AG09319 (cell line): ENCODE data around the gene SCN5A.

Source experiments
- DNase-seq: peaks from one replicate; pipeline ENCODE4 v3.0.0-alpha.2; 2010; ENCODE audit warnings: low read depth; ENCODE audit errors: extremely low read depth
- TF ChIP-seq, protein P1 (sequence below): IDR thresholded peaks from 2 replicates; pipeline ENCODE4 v1.5.1; 2011; ENCODE audit warnings: low read depth, mild to moderate bottlenecking, inconsistent platforms, low read length, moderate library complexity

SCN5A gene

GRCh38 chr3:38647217-38647970, 2.1 kb downstream of the SCN5A start:
- DNase-seq = no peak
- TF ChIP-seq, protein P1, sequence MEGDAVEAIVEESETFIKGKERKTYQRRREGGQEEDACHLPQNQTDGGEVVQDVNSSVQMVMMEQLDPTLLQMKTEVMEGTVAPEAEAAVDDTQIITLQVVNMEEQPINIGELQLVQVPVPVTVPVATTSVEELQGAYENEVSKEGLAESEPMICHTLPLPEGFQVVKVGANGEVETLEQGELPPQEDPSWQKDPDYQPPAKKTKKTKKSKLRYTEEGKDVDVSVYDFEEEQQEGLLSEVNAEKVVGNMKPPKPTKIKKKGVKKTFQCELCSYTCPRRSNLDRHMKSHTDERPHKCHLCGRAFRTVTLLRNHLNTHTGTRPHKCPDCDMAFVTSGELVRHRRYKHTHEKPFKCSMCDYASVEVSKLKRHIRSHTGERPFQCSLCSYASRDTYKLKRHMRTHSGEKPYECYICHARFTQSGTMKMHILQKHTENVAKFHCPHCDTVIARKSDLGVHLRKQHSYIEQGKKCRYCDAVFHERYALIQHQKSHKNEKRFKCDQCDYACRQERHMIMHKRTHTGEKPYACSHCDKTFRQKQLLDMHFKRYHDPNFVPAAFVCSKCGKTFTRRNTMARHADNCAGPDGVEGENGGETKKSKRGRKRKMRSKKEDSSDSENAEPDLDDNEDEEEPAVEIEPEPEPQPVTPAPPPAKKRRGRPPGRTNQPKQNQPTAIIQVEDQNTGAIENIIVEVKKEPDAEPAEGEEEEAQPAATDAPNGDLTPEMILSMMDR = no peak

GRCh38 chr3:38646630-38647029, 2.9 kb downstream of the SCN5A start:
- TF ChIP-seq, protein P1 = peak; percentile 32
- DNase-seq = no peak

DNA sequence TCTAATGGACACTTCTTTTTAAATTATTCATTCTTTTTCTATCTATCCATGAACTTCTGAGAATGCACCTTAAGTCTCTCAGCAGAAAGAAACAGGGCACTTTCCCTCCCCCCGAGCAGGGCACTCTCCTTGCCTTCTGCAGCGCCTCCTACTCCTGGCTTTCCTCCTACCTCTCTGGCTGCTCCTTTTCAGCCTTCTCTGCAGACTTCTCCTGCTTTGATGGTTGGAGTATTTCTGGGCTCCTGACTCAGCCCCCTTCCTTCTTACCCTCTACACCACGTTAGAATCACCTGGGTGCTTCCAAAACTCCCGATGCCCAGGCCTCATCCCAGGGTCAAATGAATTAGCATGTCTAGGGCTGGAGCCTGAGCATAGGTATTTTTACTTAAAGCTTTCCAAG, 3.4 kb downstream of the SCN5A start:
- DNase-seq = no peak

GRCh38 chr3:38645601-38646000, 3.9 kb downstream of the SCN5A start:
- TF ChIP-seq, protein P1 = no peak
- DNase-seq = no peak

More for the DNA sequence above, 3.4 kb downstream of the SCN5A start:
- TF ChIP-seq, protein P1 = no peak

DNA sequence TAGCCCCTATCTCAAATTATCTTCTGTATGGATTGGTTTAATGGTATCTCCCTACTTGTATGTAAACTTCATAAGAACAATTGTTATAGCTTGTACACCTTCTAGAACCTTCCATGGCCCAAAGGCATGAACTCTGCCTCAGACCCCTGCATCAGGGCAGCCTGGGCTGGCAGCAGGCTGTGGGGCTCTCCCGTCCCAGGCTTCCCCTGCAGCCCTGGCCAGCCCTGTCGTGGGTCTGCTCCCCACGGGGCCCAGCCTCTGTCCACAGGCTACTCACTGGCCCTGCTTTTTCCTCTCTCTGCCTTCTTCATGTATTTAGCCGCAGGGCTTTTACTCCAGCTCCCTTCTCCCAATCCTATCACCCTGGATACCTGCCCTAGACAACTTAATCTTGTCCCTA, 4.4 kb downstream of the SCN5A start:
- TF ChIP-seq, protein P1 = no peak
- DNase-seq = no peak

DNA sequence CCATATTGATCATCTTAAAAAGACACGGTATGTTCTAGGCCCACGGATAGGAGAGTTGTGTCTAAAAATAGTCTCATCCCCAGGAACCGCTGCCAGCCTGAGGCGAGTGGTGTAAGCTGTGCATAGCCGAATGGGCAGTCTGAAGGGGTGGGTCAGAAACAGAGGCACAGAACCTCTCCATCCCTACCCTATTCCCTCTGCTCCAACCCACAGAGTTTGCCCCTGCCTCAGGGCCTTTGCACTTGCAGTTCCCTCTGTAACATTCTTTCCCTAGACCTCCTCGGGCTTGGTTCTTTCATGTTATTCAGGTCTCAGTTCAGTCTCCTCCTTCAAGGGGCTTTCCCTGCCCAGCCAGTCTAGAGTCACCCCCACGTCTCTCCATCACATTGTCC, 4.8 kb downstream of the SCN5A start:
- TF ChIP-seq, protein P1 = no peak
- no peak for DNase-seq

DNA sequence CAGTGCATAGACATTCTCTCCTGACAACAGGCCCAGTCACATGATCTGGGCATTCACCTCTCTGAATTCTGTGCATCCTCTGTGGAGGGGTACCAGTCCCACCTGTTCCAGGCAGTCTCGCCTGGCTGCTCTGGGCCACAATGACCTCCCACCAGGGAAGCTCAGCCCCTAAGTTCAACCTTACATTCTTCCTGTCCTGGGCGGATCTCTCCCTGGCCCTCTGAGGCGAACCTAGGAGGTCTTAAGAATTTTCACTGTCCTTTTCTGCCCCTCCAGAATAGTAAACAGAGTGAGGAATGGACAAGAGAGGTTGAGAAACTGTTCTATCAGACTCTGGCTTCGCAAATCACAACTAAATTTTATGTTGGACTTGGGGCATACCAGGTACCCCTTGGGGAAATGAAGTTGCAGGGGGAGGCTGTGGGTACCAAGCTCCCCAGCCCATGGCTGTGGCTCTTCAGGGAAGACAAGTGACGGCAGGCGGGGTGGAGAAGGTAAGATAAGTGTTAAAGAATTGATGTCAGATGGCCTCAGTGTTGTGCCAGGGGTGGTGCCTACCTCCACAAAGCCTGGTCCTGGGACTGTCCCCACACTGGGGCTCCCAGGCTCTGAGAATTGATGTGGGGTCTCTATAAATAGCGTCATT, 5.3 kb downstream of the SCN5A start:
- no peak for DNase-seq
- TF ChIP-seq, protein P1 = no peak
